AG09319 (cell line): ENCODE results near the gene TUB.

Experiments
- DNase-seq: peaks from one replicate; pipeline ENCODE4 v3.0.0-alpha.2; 2010; ENCODE audit warnings: low read depth; ENCODE audit errors: extremely low read depth
- TF ChIP-seq, protein P1 (sequence below): IDR thresholded peaks from 2 replicates; pipeline ENCODE4 v1.5.1; 2011; ENCODE audit warnings: low read depth, mild to moderate bottlenecking, inconsistent platforms, low read length, moderate library complexity

Gene TUB

DNA sequence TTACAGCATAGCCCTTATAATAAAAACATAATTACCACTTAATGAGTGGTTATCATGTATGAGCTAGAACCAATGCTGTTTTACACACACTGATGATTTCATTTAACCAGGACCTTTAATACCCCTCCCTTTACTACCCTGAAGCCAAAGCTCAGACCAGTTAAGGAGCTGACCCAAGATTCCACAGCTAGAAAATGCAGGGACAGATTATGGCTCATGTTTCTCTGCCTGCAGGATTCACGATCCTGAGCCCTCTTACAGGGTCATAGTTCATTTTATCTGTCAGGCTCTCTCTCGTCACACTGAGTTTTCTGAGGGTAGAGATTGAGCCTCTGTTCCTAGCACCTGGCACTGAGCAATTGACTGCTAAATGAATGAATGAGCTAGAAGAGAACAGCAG, 27.4 kb downstream of the TUB start:
- TF ChIP-seq, protein P1, sequence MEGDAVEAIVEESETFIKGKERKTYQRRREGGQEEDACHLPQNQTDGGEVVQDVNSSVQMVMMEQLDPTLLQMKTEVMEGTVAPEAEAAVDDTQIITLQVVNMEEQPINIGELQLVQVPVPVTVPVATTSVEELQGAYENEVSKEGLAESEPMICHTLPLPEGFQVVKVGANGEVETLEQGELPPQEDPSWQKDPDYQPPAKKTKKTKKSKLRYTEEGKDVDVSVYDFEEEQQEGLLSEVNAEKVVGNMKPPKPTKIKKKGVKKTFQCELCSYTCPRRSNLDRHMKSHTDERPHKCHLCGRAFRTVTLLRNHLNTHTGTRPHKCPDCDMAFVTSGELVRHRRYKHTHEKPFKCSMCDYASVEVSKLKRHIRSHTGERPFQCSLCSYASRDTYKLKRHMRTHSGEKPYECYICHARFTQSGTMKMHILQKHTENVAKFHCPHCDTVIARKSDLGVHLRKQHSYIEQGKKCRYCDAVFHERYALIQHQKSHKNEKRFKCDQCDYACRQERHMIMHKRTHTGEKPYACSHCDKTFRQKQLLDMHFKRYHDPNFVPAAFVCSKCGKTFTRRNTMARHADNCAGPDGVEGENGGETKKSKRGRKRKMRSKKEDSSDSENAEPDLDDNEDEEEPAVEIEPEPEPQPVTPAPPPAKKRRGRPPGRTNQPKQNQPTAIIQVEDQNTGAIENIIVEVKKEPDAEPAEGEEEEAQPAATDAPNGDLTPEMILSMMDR: no peak
- DNase-seq: no peak

DNA sequence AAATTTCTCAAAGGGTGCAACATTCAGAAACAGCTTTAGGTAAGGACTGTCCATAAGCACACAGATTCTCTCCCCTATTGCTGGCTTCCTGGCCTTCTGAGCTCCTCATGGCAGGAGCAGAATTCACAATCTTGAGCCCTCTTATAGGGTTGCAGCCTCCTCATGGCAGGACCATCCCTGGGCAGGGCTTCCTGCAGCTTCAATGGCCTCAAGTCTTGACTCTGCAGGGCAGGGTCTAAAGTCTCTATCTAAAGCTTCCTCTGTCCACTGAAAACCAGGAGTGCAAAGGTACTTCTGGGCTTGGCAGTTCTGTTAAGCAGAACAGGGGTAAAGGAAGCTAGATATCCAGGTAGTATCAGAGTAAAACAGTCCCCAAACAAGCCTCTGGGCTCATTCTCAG, 28.7 kb downstream of the TUB start:
- DNase-seq: no peak
- TF ChIP-seq, protein P1: no peak

GRCh38 chr11:8110396-8110795, 29.4 kb downstream of the TUB start:
- TF ChIP-seq, protein P1: no peak
- DNase-seq: no peak

- TF ChIP-seq, protein P1: no peak
- no peak for DNase-seq
These were observed 30.6 kb downstream of the TUB start for GRCh38 chr11:8111636-8112035.

- no peak for DNase-seq
- TF ChIP-seq, protein P1: no peak
These were observed 41.3 kb downstream of the TUB start for GRCh38 chr11:8122173-8122764.

- TF ChIP-seq, protein P1: no peak
- DNase-seq: no peak
These were observed 45.8 kb downstream of the TUB start for GRCh38 chr11:8126649-8127289.

- TF ChIP-seq, protein P1: no peak
- no peak for DNase-seq
These were observed 46.4 kb downstream of the TUB start for GRCh38 chr11:8127447-8127846.
